ENCODE data around the gene PTCD2.

PTCD2 gene

GRCh38 chr5:72387985-72388384 is 67.8 kb downstream of the PTCD2 start:
- H3K4me1 ChIP-seq (ENCODE audit: insufficient read depth, low read length, severe bottlenecking) = no peaks in the 10 kb centered on the region
- H3K9me2 ChIP-seq (ENCODE audit: low read depth, low read length) = no peaks in the 10 kb centered on the region
- no peaks in the 10 kb centered on the region for H4K20me1 ChIP-seq (ENCODE audit: insufficient read depth, low read length)
- H3K36me3 ChIP-seq (ENCODE audit: insufficient read depth, low read length) = no peaks in the 10 kb centered on the region
- no peak overlapping the region for H3K9ac ChIP-seq (ENCODE audit: low read length)
- H3K4me2 ChIP-seq (ENCODE audit: low read length) = no peak overlapping the region
- H3K27ac ChIP-seq (ENCODE audit: low read depth, low read length, poor library complexity, severe bottlenecking) = no peak overlapping the region
- H3K79me2 ChIP-seq (ENCODE audit: insufficient read depth, low read length) = no peaks in the 10 kb centered on the region
- no peak overlapping the region for H2AFZ ChIP-seq (ENCODE audit: low read length)
- no peaks in the 10 kb centered on the region; the same call in 1 of the 2 replicates for H3K27me3 ChIP-seq (ENCODE audit: insufficient read depth, low read length)
- H3F3A ChIP-seq (ENCODE audit: insufficient read depth, low read length) = no peaks in the 10 kb centered on the region
- no peak overlapping the region for H3K4me3 ChIP-seq (ENCODE audit: low read depth, low read length, poor library complexity, severe bottlenecking)
- H3K9me3 ChIP-seq (ENCODE audit: low read length) = no peaks in the 10 kb centered on the region
- TF ChIP-seq EZH2 (IDR thresholded peaks at IDR 0.05; ENCODE audit: borderline replicate concordance, low read length) (no peak), CTCF (IDR thresholded peaks at IDR 0.05; ENCODE audit: low read length) (no peak)

- no peaks in the 10 kb centered on the region for H3K79me2 ChIP-seq (ENCODE audit: insufficient read depth, low read length)
- H3K9ac ChIP-seq (ENCODE audit: low read length) = no peak overlapping the region
- H3K4me1 ChIP-seq (ENCODE audit: insufficient read depth, low read length, severe bottlenecking) = no peaks in the 10 kb centered on the region
- no peaks in the 10 kb centered on the region for H3K9me2 ChIP-seq (ENCODE audit: low read depth, low read length)
- no peaks in the 10 kb centered on the region for H3K9me3 ChIP-seq (ENCODE audit: low read length)
- TF ChIP-seq CTCF (IDR thresholded peaks at IDR 0.05; ENCODE audit: low read length) = no peak
- TF ChIP-seq EZH2 (IDR thresholded peaks at IDR 0.05; ENCODE audit: borderline replicate concordance, low read length) = no peak
- H4K20me1 ChIP-seq (ENCODE audit: insufficient read depth, low read length) = no peaks in the 10 kb centered on the region
- no peak overlapping the region for H3K4me3 ChIP-seq (ENCODE audit: low read depth, low read length, poor library complexity, severe bottlenecking)
- H3K27ac ChIP-seq (ENCODE audit: low read depth, low read length, poor library complexity, severe bottlenecking) = no peak overlapping the region
- H2AFZ ChIP-seq (ENCODE audit: low read length) = no peak overlapping the region
- no peaks in the 10 kb centered on the region for H3K36me3 ChIP-seq (ENCODE audit: insufficient read depth, low read length)
- H3K27me3 ChIP-seq (ENCODE audit: insufficient read depth, low read length) = no peaks in the 10 kb centered on the region; the same call in 1 of the 2 replicates
- no peak overlapping the region for H3K4me2 ChIP-seq (ENCODE audit: low read length)
- no peaks in the 10 kb centered on the region for H3F3A ChIP-seq (ENCODE audit: insufficient read depth, low read length)
These were observed 68.5 kb downstream of the PTCD2 start for GRCh38 chr5:72388646-72389045.

GRCh38 chr5:72390836-72391235 is 70.7 kb downstream of the PTCD2 start:
- Histone ChIP-seq H3K27me3 (ENCODE audit: insufficient read depth, low read length) (no peaks in the 10 kb centered on the region; the same call in 1 of the 2 replicates), H3K4me2 (ENCODE audit: low read length) (no peak overlapping the region), H3K4me1 (ENCODE audit: insufficient read depth, low read length, severe bottlenecking) (no peaks in the 10 kb centered on the region), H3K9me2 (ENCODE audit: low read depth, low read length) (no peaks in the 10 kb centered on the region), H3K79me2 (ENCODE audit: insufficient read depth, low read length) (no peaks in the 10 kb centered on the region), H3K9me3 (ENCODE audit: low read length) (no peaks in the 10 kb centered on the region), H4K20me1 (ENCODE audit: insufficient read depth, low read length) (no peaks in the 10 kb centered on the region), H3F3A (ENCODE audit: insufficient read depth, low read length) (no peaks in the 10 kb centered on the region), H3K36me3 (ENCODE audit: insufficient read depth, low read length) (no peaks in the 10 kb centered on the region), H3K4me3 (ENCODE audit: low read depth, low read length, poor library complexity, severe bottlenecking) (no peak overlapping the region), H2AFZ (ENCODE audit: low read length) (no peak overlapping the region), H3K9ac (ENCODE audit: low read length) (no peak overlapping the region), H3K27ac (ENCODE audit: low read depth, low read length, poor library complexity, severe bottlenecking) (no peak overlapping the region)
- TF ChIP-seq CTCF (IDR thresholded peaks at IDR 0.05; ENCODE audit: low read length) (no peak), EZH2 (IDR thresholded peaks at IDR 0.05; ENCODE audit: borderline replicate concordance, low read length) (no peak)

Measured in OCI-LY1 (cell line).